HG02678 (cell line): ENCODE results near the gene TTC34.

Experiments
- ATAC-seq: cut with Tn5 transposase; IDR thresholded peaks from one replicate; pipeline ENCODE4 v1.9.1; 2021; ENCODE audit warnings: mild to moderate bottlenecking, moderate library complexity; ENCODE audit not compliant: unreplicated experiment

Gene TTC34

DNA sequence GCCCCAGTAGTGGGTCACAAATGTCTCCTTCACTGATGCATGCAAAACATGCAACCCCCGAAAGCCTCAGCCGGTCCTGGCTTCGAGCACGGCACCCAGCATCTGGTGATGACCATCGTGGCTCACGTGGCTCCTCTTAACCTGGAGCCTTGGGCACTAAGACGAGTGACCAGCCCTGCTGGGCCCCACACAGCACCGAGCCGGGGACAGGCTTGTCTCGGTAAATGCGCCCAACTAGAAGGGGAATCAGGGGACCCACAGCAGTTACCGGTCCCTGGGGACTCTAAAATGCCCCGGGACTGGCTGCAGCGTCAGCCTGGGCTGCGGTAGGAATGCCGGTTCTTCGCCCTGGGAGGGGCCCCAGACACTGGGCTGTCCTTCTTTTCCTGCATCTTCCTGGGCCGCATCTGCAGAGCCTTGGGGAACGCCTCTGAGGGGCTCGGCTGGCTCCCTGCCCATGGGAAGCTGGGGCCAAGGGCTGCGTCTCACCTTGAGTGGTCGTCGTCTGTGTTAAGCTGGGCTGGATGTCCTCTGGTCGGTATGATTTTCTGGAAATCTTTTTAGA, 13.1 kb upstream of the TTC34 start:
- no peak for ATAC-seq

DNA sequence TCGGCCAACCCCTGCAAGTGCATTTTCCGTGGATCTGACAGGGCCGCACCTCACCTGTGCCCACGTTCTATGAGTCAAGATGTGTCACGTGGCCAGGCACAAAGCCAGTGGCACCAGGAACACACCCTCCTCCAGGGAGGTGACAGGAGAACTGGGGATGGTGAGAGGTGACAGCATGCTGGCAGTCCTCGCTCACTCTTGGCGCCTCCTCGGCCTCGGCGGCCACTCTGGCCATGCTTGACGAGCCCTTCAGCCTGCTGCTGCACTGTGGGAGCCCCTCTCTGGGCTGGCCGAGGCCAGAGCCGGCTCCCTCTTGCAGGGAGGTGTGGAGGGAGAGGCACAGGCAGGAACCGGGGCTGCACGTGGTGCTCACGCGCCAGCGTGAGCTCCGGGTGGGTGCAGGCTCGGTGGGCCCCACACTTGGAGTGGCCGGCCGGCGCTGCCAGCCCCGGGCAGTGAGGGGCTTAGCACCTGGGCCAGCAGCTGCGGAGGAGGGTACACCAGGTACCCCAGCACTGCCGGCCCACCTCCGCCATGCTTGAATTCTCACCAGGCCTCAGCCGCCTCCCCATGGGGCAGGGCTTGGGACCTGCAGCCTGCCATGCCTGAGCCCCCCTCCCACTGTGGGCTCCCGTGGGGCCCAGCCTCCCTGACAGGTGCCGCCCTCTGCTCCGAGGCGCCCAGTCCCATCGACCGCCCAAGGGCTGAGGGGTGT, 11.6 kb upstream of the TTC34 start:
- ATAC-seq = no peak

DNA sequence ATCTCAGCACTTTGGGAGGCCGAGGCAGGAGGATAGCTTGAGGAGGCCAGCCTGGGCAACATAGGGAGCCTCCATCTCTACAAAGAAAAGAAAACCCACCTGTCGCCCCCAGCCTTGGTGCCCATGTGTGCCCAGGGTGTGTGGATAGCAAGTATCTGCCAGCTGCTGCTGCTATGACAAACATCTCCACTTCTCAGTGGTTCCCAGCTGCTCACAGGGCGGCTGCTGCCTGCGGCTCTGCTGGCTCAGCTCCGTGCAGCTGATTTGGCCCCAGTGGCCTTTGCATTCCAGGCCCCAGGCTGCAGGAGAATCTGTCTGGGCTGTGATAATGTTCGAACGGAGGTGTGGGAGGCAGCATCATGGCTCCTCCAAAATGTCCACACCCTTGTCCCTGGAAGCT, 10.6 kb upstream of the TTC34 start:
- ATAC-seq = no peak

DNA sequence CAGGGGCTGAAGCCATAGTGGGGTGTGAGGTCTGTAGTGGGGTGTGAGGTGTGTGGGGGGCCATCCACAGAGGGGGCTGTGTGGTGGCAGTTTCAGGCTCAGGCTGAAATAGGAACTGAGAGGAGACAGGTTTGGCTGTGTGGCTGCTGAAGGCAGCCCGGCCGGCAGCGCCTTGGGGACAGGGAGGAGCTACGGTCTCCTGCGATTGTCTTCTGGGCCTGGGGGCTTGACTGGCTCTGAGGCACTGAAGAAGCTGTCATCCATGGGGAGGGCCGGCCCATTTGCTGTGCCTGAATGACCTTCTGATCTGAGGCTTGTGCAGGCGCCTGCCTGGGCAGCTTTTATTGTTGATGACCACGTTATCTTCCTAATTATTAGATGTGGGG, 10.0 kb upstream of the TTC34 start:
- no peak for ATAC-seq

DNA sequence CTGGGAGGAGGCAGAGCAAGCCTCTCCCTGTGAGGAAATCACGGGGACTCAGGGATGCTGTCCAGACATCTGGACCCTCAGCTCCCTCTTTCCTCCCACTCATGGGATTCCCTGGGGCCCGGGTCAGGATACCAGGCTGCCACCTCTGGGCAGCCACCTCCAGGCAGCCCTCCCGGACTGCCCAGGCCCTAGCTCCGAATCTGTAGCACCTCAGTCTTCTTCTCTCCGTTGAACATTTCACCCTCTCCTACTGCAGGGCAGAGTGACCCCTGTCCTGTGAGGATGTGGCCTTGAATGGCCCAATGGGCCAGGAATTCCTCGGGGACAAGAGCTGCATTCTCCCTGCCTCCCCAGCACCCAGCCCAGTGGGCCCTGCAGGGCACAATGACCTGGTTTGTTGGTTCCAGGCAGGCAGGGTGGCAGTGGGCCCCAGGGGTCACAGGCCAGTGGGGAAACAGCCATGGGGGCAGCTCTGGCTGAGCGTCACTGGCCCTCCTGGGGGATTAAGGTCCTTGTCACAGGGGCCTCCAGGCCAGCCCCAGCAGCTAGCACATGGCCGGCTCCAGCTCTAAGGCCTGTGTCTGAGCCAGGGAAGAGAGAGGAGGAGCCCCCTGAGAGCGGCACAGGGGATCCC, 9.5 kb upstream of the TTC34 start:
- ATAC-seq = no peak

DNA sequence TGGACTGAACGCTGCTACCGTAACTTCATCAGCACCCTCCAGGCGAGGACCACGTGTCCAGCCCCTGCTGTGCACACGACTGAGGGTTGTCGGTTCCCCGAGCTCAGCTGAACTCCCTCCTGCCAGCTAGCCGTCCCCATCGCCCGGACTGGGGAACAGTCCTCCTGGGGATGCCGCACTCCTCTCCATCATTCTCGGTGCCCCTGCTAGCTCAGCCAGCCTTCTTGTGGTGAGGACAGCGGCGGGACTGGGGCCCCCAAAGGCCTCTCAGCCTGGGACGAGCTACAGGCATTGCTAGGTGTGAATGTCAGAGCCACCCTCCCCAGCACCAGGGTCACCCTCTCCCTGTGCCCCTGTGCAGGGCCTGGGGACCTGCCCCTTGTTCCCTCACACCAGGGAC, 8.8 kb upstream of the TTC34 start:
- no peak for ATAC-seq

DNA sequence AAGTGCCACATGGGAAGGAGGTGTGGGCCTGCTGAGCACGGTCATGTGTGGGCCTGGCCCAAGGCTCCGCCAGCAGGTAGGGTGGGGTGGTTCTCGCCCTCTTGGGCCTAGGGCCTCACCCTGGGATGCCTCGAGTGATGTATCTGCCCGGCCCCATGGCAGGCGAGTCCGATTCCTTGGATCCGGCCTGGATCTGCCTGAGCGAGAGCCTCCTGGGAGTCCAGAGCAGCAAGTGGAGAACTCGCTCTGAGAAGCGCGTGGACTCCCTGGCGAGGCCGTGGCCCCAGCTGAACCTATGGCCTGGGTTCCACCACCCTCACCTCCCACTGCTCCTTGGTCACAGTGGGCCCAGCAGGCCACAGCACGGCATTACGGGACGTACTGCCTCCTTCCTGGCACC, 8.2 kb upstream of the TTC34 start:
- ATAC-seq = no peak

DNA sequence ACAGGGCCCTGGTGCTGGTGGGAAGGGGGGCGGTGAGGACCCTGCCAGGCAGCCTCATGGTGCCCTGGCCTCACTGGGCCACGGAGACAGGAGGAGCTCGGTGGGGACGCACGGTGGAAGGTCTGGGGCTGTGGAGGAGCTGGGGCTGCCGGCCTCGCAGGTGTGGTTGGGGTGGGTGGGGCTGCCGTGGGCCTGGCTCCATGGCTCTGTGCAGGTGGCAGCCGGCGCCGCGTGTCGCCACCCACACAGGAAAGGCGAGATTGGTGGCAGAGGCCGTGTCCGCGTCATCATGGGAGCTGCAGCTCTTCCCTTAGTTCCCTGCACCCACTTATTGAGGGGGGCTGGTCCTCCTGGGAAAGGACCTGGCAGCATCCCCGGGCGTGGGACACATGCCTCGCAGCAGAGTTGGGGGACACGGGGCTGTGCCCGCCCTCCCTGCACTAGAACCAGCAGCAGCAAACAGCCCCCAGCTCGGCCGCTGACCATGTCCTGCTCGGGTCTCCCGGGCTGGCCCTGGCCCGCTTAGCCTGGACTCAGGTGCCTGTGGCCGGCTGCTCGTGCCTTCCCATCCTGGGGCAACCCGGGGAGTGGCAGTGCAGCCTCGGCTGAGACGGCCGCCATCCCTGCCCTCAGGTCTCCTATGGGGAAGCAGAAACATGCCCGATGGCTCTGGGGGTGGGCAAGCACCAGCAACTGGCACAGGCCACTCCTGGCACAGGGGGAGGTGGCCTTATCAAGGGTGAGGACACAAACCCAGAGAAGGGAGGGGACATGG, 7.5 kb upstream of the TTC34 start:
- no peak for ATAC-seq

DNA sequence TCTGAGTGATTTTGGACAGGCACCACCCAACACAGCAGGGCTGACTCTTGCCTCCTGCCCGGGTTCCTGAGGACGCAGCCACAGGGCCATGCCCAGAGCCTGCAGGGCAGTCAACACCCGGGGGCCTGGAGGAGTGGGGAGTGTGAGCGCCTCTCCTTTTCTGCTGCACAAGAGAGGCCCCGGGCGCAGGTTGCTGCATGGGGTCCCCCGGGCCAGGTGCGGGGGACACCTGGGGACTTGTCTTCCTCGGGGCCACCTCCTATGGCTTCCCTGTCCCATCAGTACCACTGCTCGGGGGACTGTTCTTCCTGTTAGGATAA, 6.9 kb upstream of the TTC34 start:
- ATAC-seq = no peak

DNA sequence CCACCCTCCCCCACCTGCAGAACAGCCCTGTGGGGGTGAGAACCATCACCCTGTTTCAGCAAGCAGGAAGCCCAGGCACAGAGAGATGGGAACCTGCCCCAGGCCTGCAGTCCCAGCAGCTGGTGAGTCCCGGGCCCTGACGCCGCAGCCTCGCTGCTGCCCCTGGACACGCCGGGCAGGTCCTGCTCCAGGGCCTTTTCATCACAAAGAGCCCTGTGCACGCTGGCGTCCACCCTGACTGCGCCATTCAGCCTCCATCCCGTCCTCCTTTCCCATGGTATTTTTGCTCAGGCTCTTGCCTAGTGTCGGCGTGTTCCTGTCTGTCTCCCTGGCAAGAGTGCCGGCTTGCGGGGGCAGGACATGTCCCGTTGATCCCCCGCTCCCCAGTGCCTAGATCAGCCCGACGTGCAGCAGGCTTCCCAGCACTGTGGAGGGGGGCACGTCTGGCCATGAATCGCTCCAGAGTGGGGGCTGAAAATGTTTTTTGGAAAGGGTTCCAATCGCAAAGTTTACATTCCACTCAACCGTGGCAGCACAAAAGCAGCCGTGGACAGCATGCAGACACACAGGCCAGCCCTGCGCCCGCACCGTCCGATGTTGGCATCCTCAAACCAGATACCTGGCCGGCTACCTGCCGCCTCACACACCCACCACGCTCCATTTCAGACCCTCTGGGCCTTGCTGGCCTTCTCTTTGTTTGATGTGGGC, 6.3 kb upstream of the TTC34 start:
- no peak for ATAC-seq

DNA sequence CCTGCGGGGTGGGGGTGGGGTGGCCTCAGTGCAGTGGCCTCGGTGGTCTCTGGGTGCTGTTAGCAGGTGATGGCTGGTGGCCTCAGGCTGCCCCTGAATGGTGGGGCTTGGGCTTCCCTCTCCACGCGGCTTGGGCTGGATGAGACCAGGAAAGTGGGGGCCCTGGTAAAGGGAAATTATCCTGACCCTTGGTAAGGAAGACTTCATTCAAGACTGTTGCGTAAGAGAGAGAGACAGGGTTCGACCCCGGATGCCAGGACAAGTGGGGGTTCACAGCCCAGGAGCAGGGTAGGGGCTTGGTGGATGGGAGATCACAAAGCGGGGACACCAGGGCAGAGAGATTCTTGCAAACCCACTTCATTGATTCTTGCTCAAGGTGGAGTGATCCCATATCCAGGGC, 5.5 kb upstream of the TTC34 start:
- ATAC-seq = no peak

DNA sequence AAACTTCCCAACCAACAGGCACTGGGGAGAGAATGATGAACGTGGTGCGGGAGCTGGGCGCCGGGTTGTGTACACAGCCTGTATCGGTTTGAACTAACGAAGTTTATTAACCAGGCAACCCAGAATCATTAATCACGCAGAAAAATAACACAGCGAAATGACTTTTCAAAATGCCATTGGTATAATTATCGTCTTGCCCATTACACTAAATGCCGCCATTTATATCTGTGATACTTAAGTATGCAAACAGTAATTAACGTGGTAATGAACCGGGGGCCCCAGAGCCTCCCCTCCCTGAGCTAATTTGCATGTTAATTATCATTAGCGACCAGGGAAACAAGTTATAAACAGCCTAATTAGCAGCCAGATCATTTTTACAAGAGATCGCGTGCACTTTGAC, 5.1 kb upstream of the TTC34 start:
- ATAC-seq = no peak

DNA sequence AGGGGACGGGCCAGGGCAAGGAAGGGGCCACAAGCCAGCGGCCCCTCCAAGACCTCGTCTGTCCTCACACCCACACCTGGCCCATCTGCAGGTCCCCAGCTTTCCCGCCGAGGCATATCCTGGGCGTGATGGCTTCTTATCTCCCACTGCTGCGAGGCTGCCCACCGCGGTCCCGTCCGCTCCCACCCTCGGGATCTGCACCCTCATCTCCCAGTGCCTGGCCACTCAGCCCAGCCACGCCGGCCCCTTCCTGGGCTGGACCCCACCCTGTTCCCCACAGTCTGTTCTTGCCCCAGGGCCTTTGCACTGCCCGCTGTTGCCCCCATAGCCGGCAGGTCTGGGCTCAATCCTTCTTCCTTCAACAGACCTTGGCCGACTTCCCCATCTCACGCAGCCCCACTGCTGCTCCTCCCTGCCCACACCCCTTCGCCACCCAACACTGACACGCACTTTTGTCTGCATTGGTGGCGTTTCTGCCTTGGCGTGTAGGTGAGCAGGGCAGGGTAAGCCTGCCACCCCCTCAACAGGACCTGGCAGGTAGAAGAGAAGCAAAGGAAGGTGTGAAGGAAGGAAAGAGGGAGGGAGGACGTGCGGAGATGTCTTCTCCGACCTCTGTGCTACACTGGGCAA, 4.4 kb upstream of the TTC34 start:
- ATAC-seq = no peak

DNA sequence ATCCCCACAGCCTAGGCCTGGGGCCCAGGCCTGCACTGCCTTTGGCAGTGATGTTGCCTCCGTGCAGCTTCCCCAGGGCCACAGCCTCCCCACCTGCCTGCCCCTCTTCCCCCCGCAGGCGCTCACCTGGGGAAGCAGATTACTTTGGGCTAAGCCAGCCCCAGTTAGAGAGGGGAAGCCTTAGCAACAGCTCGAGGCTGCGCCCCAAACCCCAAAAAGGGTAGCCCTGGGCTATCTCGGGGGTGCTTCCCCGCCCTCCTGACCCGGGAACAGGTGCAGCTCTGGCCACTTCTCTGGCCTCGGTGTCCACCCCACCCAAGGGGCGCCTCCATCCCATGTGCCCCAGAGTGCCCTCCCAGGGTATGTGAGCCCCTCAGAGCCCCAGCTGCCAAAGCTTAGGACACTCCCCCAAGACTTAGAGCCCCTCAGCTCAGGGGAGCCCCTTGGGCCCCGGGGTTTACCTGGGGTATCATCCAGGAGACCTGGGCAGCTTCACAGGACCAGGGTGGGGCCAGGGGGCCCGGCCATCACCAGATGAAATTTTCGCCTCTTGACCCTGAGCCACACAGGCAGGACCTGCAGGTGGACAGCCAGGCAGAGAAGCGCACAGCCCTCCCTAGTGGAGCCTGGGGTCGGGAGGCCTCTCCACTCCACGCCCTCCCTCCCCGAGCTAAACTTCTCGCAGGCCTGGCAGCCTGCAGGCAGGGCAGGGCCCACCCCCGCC, 3.3 kb upstream of the TTC34 start:
- ATAC-seq = no peak

DNA sequence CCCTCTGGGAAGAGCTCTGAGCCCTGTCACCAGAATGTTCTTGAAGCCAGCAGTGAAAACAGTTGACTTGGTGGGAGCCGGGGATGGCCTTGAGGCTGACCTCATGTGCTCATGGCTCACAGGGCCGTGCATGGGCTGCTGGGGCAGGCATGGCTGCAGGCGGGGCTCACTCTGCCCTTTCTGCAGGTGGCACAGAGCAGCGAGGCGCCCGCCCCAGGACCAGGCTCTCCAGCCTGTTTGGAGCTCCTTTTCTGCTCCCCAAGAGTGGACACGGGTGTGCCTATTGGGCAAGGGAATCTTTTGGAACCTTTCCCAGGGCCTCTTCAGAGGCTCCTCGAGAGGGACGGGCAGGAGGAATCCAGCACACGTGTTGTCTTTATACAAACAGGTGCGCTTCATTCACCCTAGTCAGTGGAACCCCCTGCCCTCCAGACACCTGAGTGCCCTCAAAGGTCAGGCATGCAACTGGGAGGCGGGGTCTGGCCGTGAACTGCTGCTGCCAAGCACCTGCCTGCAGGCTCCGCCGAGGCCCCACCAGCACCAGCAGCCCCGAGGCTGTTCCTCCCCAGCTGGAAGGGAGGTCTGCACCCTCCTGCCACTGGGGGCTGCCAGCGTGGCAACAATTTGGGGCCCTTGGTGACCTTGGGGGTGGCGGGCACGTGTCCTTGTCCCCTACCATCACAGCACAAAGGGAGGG, 2.6 kb upstream of the TTC34 start:
- ATAC-seq = no peak

DNA sequence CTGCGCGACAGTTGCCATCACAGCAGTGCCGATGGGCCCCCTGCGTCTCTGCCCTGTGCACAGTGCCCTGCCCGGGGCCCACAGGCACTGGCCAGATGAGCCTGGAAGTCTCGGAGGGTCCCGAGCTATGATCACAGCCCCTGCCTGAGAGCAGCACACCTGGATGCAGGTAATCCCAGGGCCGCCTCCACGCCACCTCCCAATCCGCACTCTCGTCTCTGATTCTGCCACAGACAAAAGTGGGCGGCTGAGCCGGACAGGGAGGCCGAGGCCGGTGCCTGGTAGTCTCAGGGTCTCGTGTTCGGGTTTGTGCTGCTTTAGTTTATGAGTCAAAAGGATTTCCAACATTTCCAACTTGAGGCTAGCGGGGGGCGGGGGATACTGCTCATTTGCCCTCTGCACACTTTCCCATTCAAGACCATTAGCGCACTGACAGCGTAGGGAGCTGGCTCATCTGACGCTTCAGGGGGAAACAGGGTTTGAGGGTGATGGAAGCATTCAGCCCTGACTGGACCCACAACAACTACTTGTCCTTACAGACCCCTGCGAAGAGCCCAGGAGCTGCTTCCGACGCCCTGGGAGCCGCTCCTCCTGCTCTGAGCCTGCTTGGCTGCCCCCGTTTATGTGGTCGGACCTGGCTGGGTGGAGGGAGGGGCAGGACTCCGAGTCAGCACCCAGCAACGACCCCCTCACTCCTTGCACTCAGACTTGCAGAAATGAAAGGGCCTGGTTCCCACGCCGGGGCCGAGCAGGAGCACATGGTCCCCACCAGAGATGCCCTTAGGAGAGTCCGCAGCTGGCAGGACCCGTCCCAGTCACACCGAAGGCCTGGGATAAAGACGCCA, 1.8 kb upstream of the TTC34 start:
- ATAC-seq = no peak

DNA sequence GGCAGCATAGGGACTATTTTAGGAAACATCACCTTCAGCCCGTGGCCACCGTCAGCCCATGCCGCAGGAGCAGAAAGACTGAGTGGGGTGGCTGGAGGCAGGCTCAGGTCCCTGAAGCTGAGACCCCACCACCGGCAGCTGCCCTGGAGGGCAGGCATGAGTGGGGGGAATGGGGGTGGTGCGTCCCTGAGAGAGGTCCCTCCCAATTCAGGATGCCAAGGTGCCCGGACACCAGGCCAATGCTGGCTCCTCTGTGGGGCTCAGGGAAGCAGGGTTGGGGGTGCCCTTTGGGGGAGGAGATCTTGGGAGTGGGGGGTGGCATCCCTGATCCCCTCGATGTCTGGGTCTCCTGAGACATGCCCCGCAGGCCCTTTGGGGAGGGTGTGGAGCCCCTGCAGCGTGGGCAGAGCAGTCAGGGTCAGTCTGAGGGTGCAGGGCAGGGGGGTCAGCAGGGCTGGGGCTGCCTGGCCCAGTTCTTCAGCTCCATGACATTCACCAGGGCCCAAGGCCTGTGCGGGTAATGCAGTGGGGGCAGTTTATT, 998 bp upstream of the TTC34 start:
- no peak for ATAC-seq

DNA sequence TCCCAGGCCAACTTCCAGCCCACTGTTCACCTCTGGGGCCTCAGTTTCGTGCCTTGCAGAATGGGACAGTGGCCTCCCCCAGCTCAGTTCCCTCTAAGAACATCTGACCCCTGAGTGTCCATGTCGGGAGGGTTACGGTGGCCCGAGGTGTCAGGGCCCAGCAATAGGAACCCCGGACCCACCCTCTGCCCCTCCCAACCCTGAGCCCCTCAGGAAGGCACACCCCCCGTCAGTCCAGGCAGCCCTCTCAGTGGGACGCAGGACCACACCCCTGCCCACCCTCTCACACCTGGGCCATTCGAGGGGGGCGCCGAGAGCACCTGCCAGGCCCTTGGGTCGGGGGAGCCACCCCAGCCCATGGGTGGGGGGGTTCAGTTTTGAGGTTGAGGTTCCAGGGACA, 447 bp downstream of the TTC34 start:
- ATAC-seq = no peak

DNA sequence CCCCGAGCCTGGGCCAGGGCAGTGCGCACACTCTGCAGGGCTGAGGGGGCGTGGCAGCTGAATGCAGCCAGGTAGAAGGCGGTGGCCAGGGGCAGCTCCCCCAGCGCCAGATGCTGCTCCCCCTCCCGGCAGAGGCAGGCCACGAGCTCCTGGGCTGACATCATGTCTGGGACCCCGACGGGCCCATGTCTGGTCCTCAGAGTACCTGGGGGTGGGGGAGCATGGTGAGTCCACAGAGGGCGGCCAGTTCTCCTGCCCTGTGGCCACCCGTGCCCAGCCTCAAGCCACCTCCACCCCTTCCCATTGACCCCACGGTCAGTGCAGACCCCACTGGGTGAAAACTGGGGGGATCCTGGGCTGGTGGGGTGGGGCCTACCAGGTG, 838 bp downstream of the TTC34 start:
- no peak for ATAC-seq
